HepG2 (cell line): ENCODE results near the gene ANAPC5. TPM values are rescaled to one million over a fixed set of nuclear protein-coding genes. Genes with fewer than 3 reads are reported as not detected.

Experiments used
- ATAC-seq: fragments of 200-7000 bp; cut with Tn5 transposase; 3 replicates; pipeline ENCODE4 v1.9.1; 2020; ENCODE audit warnings: mild to moderate bottlenecking, moderate library complexity
- BruUV-seq: library from RNA; stranded (reverse); fragments of 400-500 nt; replicated peaks from 2 replicates; lab custom pipeline; 2021; lab: Mats Ljungman, UMichigan
- CTCF ChIA-PET: fragments of 300-600 bp; formaldehyde crosslinking; extraction: SDS; loops from one replicate; lab custom pipeline; 2021; ENCODE audit warnings: low total read pairs, inconsistent platforms, low intra/inter-chr PET ratio; lab: Yijun Ruan, JAX
- POLR2A ChIA-PET: fragments of 350-600 bp; sonication (Branson Sonifier 250); formaldehyde crosslinking; loops from one replicate; lab custom pipeline; 2020; ENCODE audit warnings: antibody characterized with exemption, inconsistent platforms; lab: Yijun Ruan, JAX
- DNase-seq: peaks from one replicate; pipeline ENCODE4 v3.0.0-alpha.2; 2015; ENCODE audit warnings: low spot score
- FAIRE-seq: peaks from 3 replicates; lab custom pipeline; 2011; peaks lifted over from hg19 to GRCh38; lab: Jason Lieb, UNC
- H2AFZ ChIP-seq: one replicate; pipeline ENCODE4 v1.6.1; 2011; ENCODE audit warnings: low read length, inconsistent platforms
- H3K27ac ChIP-seq: fragments of 300-600 bp; 3 replicates; pipeline ENCODE4 v1.8.0; 2011; ENCODE audit warnings: mixed run types, mild to moderate bottlenecking, mixed read lengths, low read length, inconsistent platforms; ENCODE audit not compliant: insufficient read depth; ENCODE audit errors: extremely low read length
- H3K27me3 ChIP-seq, 2 experiments: fragments of 200-600 bp in 1 of 2; 2 replicates in 1 of 2; 3 replicates in 1 of 2; pipeline versions ENCODE4 v1.6.0 to v1.8.0; 2011; ENCODE audit warnings: low read length in 2 of 2, mild to moderate bottlenecking in 2 of 2, moderate library complexity in 2 of 2, inconsistent platforms in 1 of 2; ENCODE audit not compliant: insufficient read depth in 2 of 2, control insufficient read depth in 1 of 2
- H3K36me3 ChIP-seq, 2 experiments: fragments of 200-600 bp in 1 of 2; replicated peaks in 1 of 2; 2 replicates in 1 of 2; 3 replicates in 1 of 2; pipeline versions ENCODE4 v1.5.1 to v1.8.0; 2011; ENCODE audit warnings: low read length in 2 of 2, inconsistent platforms in 1 of 2; ENCODE audit not compliant: insufficient read depth in 2 of 2, control insufficient read depth in 1 of 2
- H3K4me1 ChIP-seq: 2 replicates; pipeline ENCODE4 v1.5.1; 2012; ENCODE audit warnings: low read length, inconsistent platforms; ENCODE audit not compliant: insufficient read depth
- H3K4me2 ChIP-seq: 2 replicates; pipeline ENCODE4 v1.6.0; 2011; ENCODE audit warnings: low read depth, low read length, inconsistent platforms
- H3K4me3 ChIP-seq, 3 experiments: fragments of 200-600 bp in 1 of 3; sonication (generic), shearing (Covaris generic) in 1 of 3; replicated peaks in 1 of 3; 2 replicates each; pipeline ENCODE4 v1.5.1; 2011 to 2016; ENCODE audit warnings: low read length in 3 of 3, inconsistent platforms in 2 of 3, low read depth in 2 of 3, mild to moderate bottlenecking in 2 of 3, control low read depth in 1 of 3, mixed read lengths in 1 of 3; ENCODE audit not compliant: insufficient read depth in 1 of 3
- H3K79me2 ChIP-seq: one replicate; pipeline ENCODE4 v1.6.1; 2011; ENCODE audit warnings: low read length, inconsistent platforms; ENCODE audit not compliant: insufficient read depth
- H3K9ac ChIP-seq: 2 replicates; pipeline ENCODE4 v1.6.0; 2011; ENCODE audit warnings: mild to moderate bottlenecking, low read depth, low read length, inconsistent platforms; ENCODE audit not compliant: insufficient read depth
- H3K9me3 ChIP-seq: 2 replicates; pipeline ENCODE4 v1.5.1; 2012; ENCODE audit warnings: mild to moderate bottlenecking, low read length
- H4K20me1 ChIP-seq: 2 replicates; pipeline ENCODE4 v1.6.0; 2011; ENCODE audit warnings: inconsistent platforms, mild to moderate bottlenecking, low read length, moderate library complexity; ENCODE audit not compliant: insufficient read depth
- ATF6 ChIP-seq: sonication (generic); formaldehyde crosslinking; conservative IDR thresholded peaks from 2 replicates; pipeline ENCODE4 v1.4.0; 2020; ENCODE audit warnings: missing genetic modification reagents
- ATF7 ChIP-seq, 2 experiments: fragments of 450-650 bp in 1 of 2; sonication (generic) in 1 of 2; formaldehyde crosslinking in 1 of 2; IDR thresholded peaks; 2 replicates each; pipeline versions ENCODE4 v1.4.0 to v1.6.1; 2016 to 2020; ENCODE audit warnings: antibody characterized with exemption in 1 of 2, mild to moderate bottlenecking in 1 of 2, missing genetic modification reagents in 1 of 2
- GATAD2A ChIP-seq: IDR thresholded peaks from 2 replicates; pipeline ENCODE4 v1.6.1; 2016
- IRF9 ChIP-seq: sonication (generic); formaldehyde crosslinking; IDR thresholded peaks from 2 replicates; pipeline ENCODE4 v1.8.0; 2022; ENCODE audit warnings: missing genetic modification reagents, mild to moderate bottlenecking, borderline replicate concordance
- MED8 ChIP-seq: sonication (generic); formaldehyde crosslinking; IDR thresholded peaks from 2 replicates; pipeline ENCODE4 v1.8.1; 2023; ENCODE audit warnings: mild to moderate bottlenecking, missing genetic modification reagents; ENCODE audit not compliant: insufficient replicate concordance
- WGBS: methylation state at CpG from one replicate; pipeline ENCODE4 v1.1.6; 2017; ENCODE audit warnings: low lambda C conversion rate; 5-methylcytosine and 5-hydroxymethylcytosine counted together
- in situ Hi-C: cut with HindIII; loops from 2 replicates; pipeline ENCODE4 v1.10.0; 2017; ENCODE audit warnings: low pct_unique_long_range_greater_than_20kb; ENCODE audit not compliant: extremely low pct_ligation_motif_present
- intact Hi-C: fragments of 100-400 bp; cut with micrococcal nuclease; formaldehyde crosslinking; loops from one replicate; pipeline ENCODE4 v1.10.0; 2022; ENCODE audit not compliant: unreplicated experiment
- polyA plus RNA-seq, 8 experiments: library from polyadenylated mRNA; depleted of rRNA in 3 of 8; stranded (reverse) in 7 of 8; unstranded in 1 of 8; fragments of >200 nt; fragmentation: Illumina TruSeq in 4 of 8; extraction: Trizol in 4 of 8; gene quantifications; 2 replicates each; pipeline versions ENCODE4 v1.2.1 to v1.2.3, GENCODE V29; 2011 to 2016; ENCODE audit warnings: low read depth in 4 of 8, missing spikeins in 1 of 8, mixed read lengths in 1 of 8; ENCODE audit not compliant: insufficient read depth in 1 of 8
- total RNA-seq, 5 experiments: library from RNA; depleted of rRNA; stranded (reverse); fragments of >200 nt; fragmentation: Illumina TruSeq; extraction: Trizol; gene quantifications; 2 replicates each; pipeline ENCODE4 v1.2.3, GENCODE V29; 2016; ENCODE audit warnings: low read depth in 1 of 5

The ANAPC5 gene
- total and polyA plus RNA-seq, 2 of the 13 experiments (the other 11 are each of a cell fraction or from before 2014, with no cell fraction given), result 146 to 161 TPM

GRCh38 chr12:121337416-121337815 is 14.8 kb downstream of the ANAPC5 start:
- POLR2A ChIA-PET, result no interaction called here
- intact Hi-C loops, result no loop called here
- TF ChIP-seq IRF9 (CRISPR knock-in tag) (no peak), ATF6 (no peak), GATAD2A (no peak), MED8 (no peak), ATF7 (IDR thresholded peaks at IDR 0.05) (no peak), ATF7 (CRISPR knock-in tag; IDR thresholded peaks at IDR 0.05) (no peak)
- TF ChIP-seq, all 625 proteins: peak for 0

More at GRCh38 chr12:121337416-121337815, 14.8 kb downstream of the ANAPC5 start:
- H3K27ac ChIP-seq, result no peak overlapping the region
- WGBS, result 97% methylated on average over 4 of the region's 4 CpGs
- H3K4me2 ChIP-seq, result no peak overlapping the region
- peaks cover 1% of the 10 kb centered on the region for H3K79me2 ChIP-seq
- no peaks in the 10 kb centered on the region for H4K20me1 ChIP-seq
- no peaks in the 10 kb centered on the region for H3K27me3 ChIP-seq
- ATAC-seq (no peak), FAIRE-seq (no peak), DNase-seq (no peak)
- H3K4me3 ChIP-seq, result no peak overlapping the region
- no TSS peak for BruUV-seq
- H3K36me3 ChIP-seq, result peaks cover 13 to 60% of the 10 kb centered on the region in 2 experiments
- no peak overlapping the region for H2AFZ ChIP-seq
- CTCF ChIA-PET, result no interaction called here
- H3K9me3 ChIP-seq, result no peaks in the 10 kb centered on the region
- H3K9ac ChIP-seq, result no peak overlapping the region
- H3K4me1 ChIP-seq, result no peaks in the 10 kb centered on the region
- in situ Hi-C loops, result no loop called here
